Brain microvascular endothelial cell (primary cell): ENCODE measurements around the gene GTSE1.
A peak's percentile ranks its signal among the peaks of the same experiment; 100 is the strongest.

Experiments used
- DNase-seq: peaks from one replicate; pipeline ENCODE4 v3.0.0-alpha.2; 2020
- H3K27ac ChIP-seq: fragments of 250-450 bp; sonication (Bioruptor Pico); 2 replicates; pipeline ENCODE4 v1.5.1; 2020; ENCODE audit warnings: mild to moderate bottlenecking, moderate library complexity
- H3K27me3 ChIP-seq: fragments of 250-450 bp; sonication (Bioruptor Pico); replicated peaks from 2 replicates; pipeline ENCODE4 v1.5.1; 2020; ENCODE audit warnings: mild to moderate bottlenecking
- H3K36me3 ChIP-seq: fragments of 250-450 bp; sonication (Bioruptor Pico); replicated peaks from 2 replicates; pipeline ENCODE4 v1.5.1; 2020; ENCODE audit warnings: mild to moderate bottlenecking
- H3K4me3 ChIP-seq: 2 replicates; pipeline ENCODE4 v1.5.1; 2011; ENCODE audit warnings: low read depth, mild to moderate bottlenecking, control low read depth, low read length, moderate library complexity
- CTCF ChIP-seq: IDR thresholded peaks from 2 replicates; pipeline ENCODE4 v1.5.1; 2011; ENCODE audit warnings: low read depth, mild to moderate bottlenecking, moderate library complexity, low read length, control low read depth, inconsistent platforms; ENCODE audit errors: missing control alignments
- in situ Hi-C: cut with HindIII; loops from 2 replicates; pipeline ENCODE4 v1.10.0; 2017; ENCODE audit warnings: low sequenced_read_pairs, low pct_ligation_motif_present

GTSE1 gene

GRCh38 chr22:46367707-46368191, 71.1 kb downstream of the GTSE1 start:
- H3K27me3 ChIP-seq, result no peaks in the 10 kb centered on the region
- DNase-seq, result peak; percentile 36
- in situ Hi-C loops, result no loop called here
- TF ChIP-seq CTCF, result peak; percentile 95
- no peaks in the 10 kb centered on the region for H3K36me3 ChIP-seq
- no peak overlapping the region for H3K27ac ChIP-seq
- no peak overlapping the region for H3K4me3 ChIP-seq

- no peaks in the 10 kb centered on the region for H3K36me3 ChIP-seq
- no peaks in the 10 kb centered on the region for H3K27me3 ChIP-seq
- in situ Hi-C loops, result no loop called here
- TF ChIP-seq CTCF, result no peak
- no peak for DNase-seq
- no peak overlapping the region for H3K4me3 ChIP-seq
- no peak overlapping the region for H3K27ac ChIP-seq
These were observed 71.8 kb downstream of the GTSE1 start for GRCh38 chr22:46368422-46368821.

- TF ChIP-seq CTCF, result no peak
- in situ Hi-C loops, result no loop called here
- DNase-seq, result no peak
These were observed 72.4 kb downstream of the GTSE1 start for GRCh38 chr22:46368871-46369715.

GRCh38 chr22:46369716-46370583, 73.3 kb downstream of the GTSE1 start:
- in situ Hi-C loops, result no loop called here
- H3K27me3 ChIP-seq, result no peaks in the 10 kb centered on the region
- no peak for DNase-seq
- no peak overlapping the region for H3K4me3 ChIP-seq
- no peak overlapping the region for H3K27ac ChIP-seq
- TF ChIP-seq CTCF, result no peak
- H3K36me3 ChIP-seq, result no peaks in the 10 kb centered on the region

More at GRCh38 chr22:46368871-46369715, 72.4 kb downstream of the GTSE1 start:
- Histone ChIP-seq H3K36me3 (no peaks in the 10 kb centered on the region), H3K4me3 (no peak overlapping the region), H3K27ac (no peak overlapping the region), H3K27me3 (no peaks in the 10 kb centered on the region)

- Histone ChIP-seq H3K27ac (no peak overlapping the region), H3K27me3 (no peaks in the 10 kb centered on the region), H3K36me3 (no peaks in the 10 kb centered on the region), H3K4me3 (no peak overlapping the region)
- DNase-seq, result no peak
- TF ChIP-seq CTCF, result no peak
- in situ Hi-C loops, result no loop called here
These were observed 74.1 kb downstream of the GTSE1 start for GRCh38 chr22:46370584-46371291.
